Osteocyte (in vitro differentiated cells): ENCODE results near the gene SRXN1. TPM values are rescaled to one million over a fixed set of nuclear protein-coding genes. Genes with fewer than 3 reads are reported as not detected.

ENCODE experiments used
- DNase-seq: peaks from one replicate; pipeline ENCODE4 v3.0.0; 2021; ENCODE audit warnings: mixed read lengths; ENCODE audit not compliant: unreplicated experiment; ENCODE audit errors: extremely low spot score
- H3K27ac Mint-ChIP-seq: one replicate; pipeline ENCODE4 v1.8.0; 2021; ENCODE audit warnings: mild to moderate bottlenecking, mixed read lengths; ENCODE audit not compliant: unreplicated experiment
- H3K27me3 Mint-ChIP-seq: one replicate; pipeline ENCODE4 v1.8.0; 2021; ENCODE audit warnings: mixed read lengths; ENCODE audit not compliant: unreplicated experiment
- H3K36me3 Mint-ChIP-seq: one replicate; pipeline ENCODE4 v1.8.0; 2021; ENCODE audit warnings: mixed read lengths; ENCODE audit not compliant: unreplicated experiment
- H3K4me1 Mint-ChIP-seq: one replicate; pipeline ENCODE4 v1.8.0; 2021; ENCODE audit warnings: mixed read lengths; ENCODE audit not compliant: unreplicated experiment
- H3K4me3 Mint-ChIP-seq: one replicate; pipeline ENCODE4 v1.8.0; 2021; ENCODE audit warnings: mild to moderate bottlenecking, moderate library complexity, mixed read lengths; ENCODE audit not compliant: unreplicated experiment
- H3K9me3 Mint-ChIP-seq: one replicate; pipeline ENCODE4 v1.8.0; 2021; ENCODE audit warnings: mixed read lengths; ENCODE audit not compliant: unreplicated experiment
- CTCF ChIP-seq: fragments of 200-600 bp; sonication (generic); IDR thresholded peaks from 2 replicates; pipeline ENCODE4 v1.5.0; 2021; ENCODE audit warnings: antibody characterized with exemption, mild to moderate bottlenecking, moderate library complexity
- total RNA-seq: library from RNA; stranded (reverse); gene quantifications from 2 replicates; pipeline ENCODE4 v1.2.1, GENCODE V29; 2021

The SRXN1 gene
- total RNA-seq, 1 donor from 2014 or later = 14.3 TPM

- DNase-seq = no peak
- Mint-ChIP-seq H3K36me3 (peaks cover 30% of the 10 kb centered on the region), H3K27me3 (no peaks in the 10 kb centered on the region), H3K27ac (peak overlapping the region; percentile 72), H3K4me1 (peaks cover 20% of the 10 kb centered on the region), H3K4me3 (peak overlapping the region; percentile 75), H3K9me3 (no peaks in the 10 kb centered on the region)
- TF ChIP-seq CTCF = no peak
Observed at GRCh38 chr20:651713-652614, 1.0 kb downstream of the SRXN1 start.

GRCh38 chr20:650954-651353, 2.0 kb downstream of the SRXN1 start:
- peak; percentile 10 for TF ChIP-seq CTCF
- Mint-ChIP-seq H3K27me3 (no peaks in the 10 kb centered on the region), H3K4me3 (peak overlapping the region; percentile 75), H3K36me3 (peaks cover 30% of the 10 kb centered on the region), H3K27ac (peak overlapping the region; percentile 57), H3K4me1 (peaks cover 23% of the 10 kb centered on the region), H3K9me3 (no peaks in the 10 kb centered on the region)
- no peak for DNase-seq

- no peak for DNase-seq
- Mint-ChIP-seq H3K4me1 (peaks cover 23% of the 10 kb centered on the region), H3K36me3 (peaks cover 30% of the 10 kb centered on the region)
Observed at GRCh38 chr20:650281-650680, 2.7 kb downstream of the SRXN1 start.

DNA sequence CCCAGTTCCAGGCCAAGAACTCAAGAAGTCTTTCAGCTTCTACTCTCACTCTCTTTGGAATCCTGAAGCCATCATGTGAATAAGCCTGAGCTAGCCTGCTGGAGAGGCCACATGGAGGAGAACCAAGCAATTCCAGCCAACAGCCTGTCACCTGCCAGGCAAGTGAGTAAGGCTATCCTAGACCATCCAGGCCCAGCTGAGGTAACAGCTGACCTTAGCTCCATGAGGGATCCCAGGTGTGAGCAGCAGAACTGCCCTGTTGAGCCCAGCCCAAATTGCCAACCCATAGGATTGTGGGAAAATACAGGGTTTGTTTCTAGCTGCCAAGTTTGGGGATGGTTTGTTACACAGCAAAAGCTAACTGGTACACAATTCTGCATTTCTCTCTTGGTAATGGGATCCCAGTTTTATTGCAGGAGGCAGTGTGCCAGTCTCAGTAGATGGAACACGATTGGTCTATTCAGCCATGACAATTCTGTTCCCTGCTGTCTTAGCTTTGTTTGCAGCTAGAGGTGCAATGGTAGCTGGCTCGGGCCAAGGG, 5.5 kb downstream of the SRXN1 start:
- Mint-ChIP-seq H3K27me3 (no peaks in the 10 kb centered on the region), H3K4me3 (no peak overlapping the region), H3K9me3 (no peaks in the 10 kb centered on the region), H3K4me1 (peaks cover 17% of the 10 kb centered on the region), H3K27ac (no peak overlapping the region), H3K36me3 (peaks cover 30% of the 10 kb centered on the region)
- TF ChIP-seq CTCF = no peak
- no peak for DNase-seq

More at GRCh38 chr20:650281-650680, 2.7 kb downstream of the SRXN1 start:
- H3K27me3 Mint-ChIP-seq = no peaks in the 10 kb centered on the region
- H3K9me3 Mint-ChIP-seq = no peaks in the 10 kb centered on the region
- TF ChIP-seq CTCF = no peak
- no peak overlapping the region for H3K27ac Mint-ChIP-seq
- H3K4me3 Mint-ChIP-seq = no peak overlapping the region

DNA sequence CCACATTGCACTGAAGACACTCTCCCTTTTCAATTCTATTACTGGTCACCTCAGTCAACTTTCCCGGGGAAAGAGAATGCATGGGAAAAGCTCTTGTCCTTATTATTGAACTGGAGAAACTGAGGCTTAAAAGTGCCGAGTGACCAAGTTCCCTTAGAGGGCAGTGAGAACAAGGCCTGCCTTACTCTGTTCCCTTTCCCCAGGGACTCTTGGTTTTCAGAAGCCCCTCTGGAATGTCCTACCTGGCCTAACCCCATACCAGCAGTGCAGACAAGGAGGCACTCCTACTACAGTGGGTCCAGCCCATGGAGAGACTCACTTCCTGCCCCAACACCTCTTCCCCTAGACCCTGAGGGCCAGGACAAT, 6.1 kb downstream of the SRXN1 start:
- peaks cover 30% of the 10 kb centered on the region for H3K36me3 Mint-ChIP-seq

More for the DNA sequence above, 6.1 kb downstream of the SRXN1 start:
- Mint-ChIP-seq H3K27me3 (no peaks in the 10 kb centered on the region), H3K9me3 (no peaks in the 10 kb centered on the region), H3K4me3 (no peak overlapping the region), H3K27ac (no peak overlapping the region), H3K4me1 (peaks cover 10% of the 10 kb centered on the region)
- DNase-seq = no peak
- no peak for TF ChIP-seq CTCF
